ENCODE results near the gene RHOBTB3.

- TF ChIP-seq CTCF (IDR thresholded peaks at IDR 0.05) (no peak), PHF8 (IDR thresholded peaks at IDR 0.05; ENCODE audit: borderline replicate concordance, low read depth) (no peak), CBX8 (IDR thresholded peaks at IDR 0.05) (no peak), CHD2 (IDR thresholded peaks at IDR 0.05; ENCODE audit: low read length, partially characterized antibody) (no peak), USF2 (IDR thresholded peaks at IDR 0.05) (no peak), ZSCAN20 (CRISPR knock-in tag; IDR thresholded peaks at IDR 0.05) (no peak), POLR2A (IDR thresholded peaks at IDR 0.05; ENCODE audit: low read length) (no peak), RCOR1 (IDR thresholded peaks at IDR 0.05; ENCODE audit: low read depth, low read length) (no peak), REST (IDR thresholded peaks at IDR 0.05) (no peak)
Observed at GRCh38 chr5:95798048-95798447, 66.9 kb downstream of the RHOBTB3 start.

Measured in A549 (cell line).